HG02852 (cell line): ENCODE data around the gene CSPG5.

Experiments
- ATAC-seq: cut with Tn5 transposase; IDR thresholded peaks from one replicate; pipeline ENCODE4 v1.9.1; 2021; ENCODE audit warnings: mild to moderate bottlenecking, moderate library complexity; ENCODE audit not compliant: unreplicated experiment

Gene CSPG5

GRCh38 chr3:47578691-47579632 is at the start of gene CSPG5:
TSS of gene CSPG5 (minus strand) at chr3:47578865. CDS start at chr3:47578693, 172 bp downstream.
- peak; percentile 64 for ATAC-seq

DNA sequence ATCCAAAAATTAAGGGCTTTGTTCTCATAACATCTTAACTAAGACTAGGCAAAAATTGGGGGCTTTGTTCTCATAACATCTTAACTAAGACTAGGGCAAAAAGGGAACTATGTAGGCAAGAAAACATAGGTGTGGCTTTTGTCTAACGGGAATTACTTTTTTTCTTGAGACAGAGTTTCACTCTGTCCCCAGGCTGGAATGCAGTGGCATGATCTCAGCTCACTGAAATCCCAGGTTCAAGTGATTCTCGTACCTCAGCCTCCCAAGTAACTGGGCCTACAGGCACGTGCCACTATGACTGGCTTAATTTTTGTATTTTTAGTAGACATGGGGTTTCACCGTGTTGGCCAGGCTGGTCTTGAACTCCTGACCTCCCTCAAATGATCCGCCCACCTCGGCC is 49.8 kb upstream of the CSPG5 start:
- no peak for ATAC-seq

DNA sequence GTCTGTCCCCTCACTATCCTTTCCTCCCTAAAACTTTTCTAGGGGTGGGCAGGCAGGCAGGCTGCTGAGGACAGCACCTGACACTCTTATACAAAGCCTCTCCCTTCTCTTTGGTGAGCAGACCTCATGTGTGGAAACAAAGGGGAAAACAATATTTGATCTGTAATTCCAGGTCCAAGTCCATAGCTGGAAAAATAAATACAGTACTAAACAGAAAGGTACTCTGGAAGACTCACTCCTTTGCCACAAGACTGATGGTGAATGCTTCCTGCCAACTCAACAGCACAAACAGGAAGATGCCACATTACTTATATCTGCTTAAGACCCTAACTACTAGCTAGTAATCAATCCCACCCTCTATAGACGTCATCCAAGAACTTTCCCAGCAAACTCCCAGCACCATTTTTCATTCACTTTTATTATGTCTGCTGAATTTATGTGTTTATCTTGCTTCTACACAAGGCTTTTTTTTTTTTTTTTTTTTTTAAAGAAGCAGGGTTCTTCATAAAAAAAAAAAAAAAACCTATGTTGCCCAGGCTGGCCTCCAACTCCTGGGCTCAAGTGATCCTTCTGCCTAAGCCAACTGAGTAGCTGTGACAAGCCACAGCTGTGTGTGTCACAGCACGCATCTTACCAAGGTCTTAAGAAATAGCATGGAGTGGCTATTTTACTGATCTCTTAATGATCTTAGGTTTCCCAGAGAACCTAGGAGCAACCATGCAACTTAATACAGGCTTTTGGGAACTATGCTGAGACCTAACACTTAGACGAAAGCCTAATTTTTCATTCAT is 44.2 kb upstream of the CSPG5 start:
- no peak for ATAC-seq

DNA sequence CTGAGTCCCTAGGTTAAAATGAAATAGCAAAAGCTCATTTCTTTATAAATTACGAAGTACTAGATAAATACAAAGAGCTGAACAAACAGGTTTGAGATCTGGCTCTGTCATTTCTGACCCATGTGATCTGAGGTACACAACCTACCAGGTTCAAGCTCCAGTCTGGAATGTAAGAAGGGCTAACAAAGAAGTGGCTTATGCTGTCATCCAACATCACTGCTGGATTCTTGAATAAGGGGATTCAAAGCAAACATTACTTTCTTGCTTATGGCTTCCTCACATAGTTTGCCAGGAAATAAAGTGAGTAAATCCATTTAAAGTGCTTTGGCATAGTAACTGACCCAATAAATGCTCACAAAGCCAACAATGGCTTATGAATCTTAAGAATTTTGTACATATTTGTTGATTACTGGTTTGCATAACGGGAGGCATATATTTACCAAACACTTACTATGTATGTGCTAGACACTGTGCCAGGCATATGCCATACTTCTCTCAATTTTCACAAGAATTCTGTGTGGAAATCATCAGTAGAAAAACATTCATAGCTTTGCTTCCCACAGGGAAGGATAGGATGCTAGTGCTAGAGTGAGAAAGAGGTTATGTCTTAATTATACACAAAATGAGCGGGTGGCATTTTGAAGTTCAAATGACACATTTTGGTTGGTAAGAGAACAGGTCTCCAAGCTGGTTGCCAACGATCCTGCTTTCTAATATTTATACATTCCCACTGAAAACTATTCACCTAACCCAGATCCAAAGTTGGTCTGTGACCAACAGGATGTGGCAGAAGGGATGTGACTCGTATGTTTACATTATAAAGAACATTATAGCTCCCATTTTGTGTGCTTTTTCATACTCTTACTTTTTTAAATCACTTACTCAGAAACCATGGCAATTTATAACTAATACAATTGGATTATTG is 38.7 kb upstream of the CSPG5 start:
- ATAC-seq: no peak

DNA sequence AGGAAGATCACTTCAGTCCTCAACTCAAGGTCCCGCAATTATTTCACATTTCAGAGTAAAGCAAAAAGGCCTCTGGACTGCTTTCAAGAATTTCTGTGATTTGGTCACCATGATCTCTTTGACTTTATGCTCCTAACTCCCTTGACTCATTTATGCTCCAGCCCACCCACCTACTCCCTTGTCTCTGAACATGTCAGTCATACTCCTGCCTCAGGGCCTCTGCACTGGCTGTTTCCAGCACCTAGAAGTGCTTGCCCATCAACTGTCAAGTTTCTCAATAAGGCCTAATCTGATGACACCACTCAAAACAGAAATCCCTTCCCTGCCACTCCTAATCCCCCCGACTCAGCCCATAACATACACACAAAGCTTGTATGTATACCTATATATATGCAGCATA is 36.1 kb upstream of the CSPG5 start:
- no peak for ATAC-seq

GRCh38 chr3:47613722-47614121 is 35.1 kb upstream of the CSPG5 start:
- ATAC-seq: no peak

- ATAC-seq: no peak
Measured at GRCh38 chr3:47612879-47613278, 34.2 kb upstream of the CSPG5 start.

DNA sequence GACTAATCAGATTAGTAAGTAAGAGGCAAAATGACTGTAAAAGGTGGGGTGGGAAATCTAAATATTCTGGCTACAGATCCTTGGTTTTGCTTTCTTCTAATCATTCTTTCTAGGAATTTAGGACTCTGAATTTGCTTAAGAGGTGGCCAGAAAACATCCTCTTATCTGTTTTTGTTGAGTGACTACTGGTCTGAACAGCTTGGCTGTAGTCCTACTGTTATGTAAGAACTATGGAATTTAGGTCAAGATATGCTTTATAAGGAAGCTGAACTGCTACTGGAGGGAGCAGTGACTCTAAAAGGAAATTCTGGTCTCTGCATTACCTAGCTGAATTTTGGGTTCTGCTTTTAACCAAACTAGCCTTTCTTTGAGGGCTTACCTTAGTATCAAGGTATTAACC is 33.5 kb upstream of the CSPG5 start:
- no peak for ATAC-seq

- ATAC-seq: no peak
Measured at GRCh38 chr3:47611576-47611975, 32.9 kb upstream of the CSPG5 start.

DNA sequence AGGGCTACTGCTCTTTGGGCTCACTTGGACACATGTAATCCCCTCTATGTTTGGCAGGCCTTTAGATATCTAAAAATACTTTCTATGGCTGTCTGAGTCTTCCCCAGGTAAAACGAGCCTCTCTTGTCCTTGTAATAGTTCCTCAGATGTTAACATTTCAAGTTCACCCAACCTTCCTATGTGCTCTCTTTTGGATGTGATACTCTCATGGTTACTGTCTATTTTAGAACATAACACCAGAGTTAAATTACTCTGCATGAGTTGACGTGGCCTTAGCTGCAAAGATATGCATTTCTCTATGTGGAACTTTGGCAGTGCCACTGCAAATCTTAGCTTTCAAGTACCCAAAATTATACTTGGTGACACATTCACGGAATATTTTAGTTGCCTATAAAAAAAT is 31.9 kb upstream of the CSPG5 start:
- no peak for ATAC-seq

DNA sequence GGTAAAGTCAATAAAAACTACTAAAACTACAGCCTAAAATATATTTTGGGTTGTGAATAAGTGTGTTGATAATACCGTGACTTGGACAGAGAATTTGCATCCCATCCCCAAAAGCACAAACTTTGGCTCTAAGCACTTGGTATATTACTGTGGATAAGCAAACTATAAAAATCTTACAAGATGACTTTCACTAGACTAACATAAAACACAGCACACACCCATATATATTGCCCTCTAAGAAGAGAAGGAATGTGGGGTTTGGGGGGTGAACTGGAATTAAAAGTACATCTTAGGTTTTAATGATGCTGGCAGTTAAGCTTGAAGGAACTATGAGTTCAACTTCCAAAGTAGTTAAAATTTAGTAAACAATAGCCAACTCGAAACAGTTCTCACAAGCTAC is 28.7 kb upstream of the CSPG5 start:
- no peak for ATAC-seq

GRCh38 chr3:47606165-47606564 is 27.5 kb upstream of the CSPG5 start:
- no peak for ATAC-seq

GRCh38 chr3:47605652-47606051 is 27.0 kb upstream of the CSPG5 start:
- no peak for ATAC-seq

DNA sequence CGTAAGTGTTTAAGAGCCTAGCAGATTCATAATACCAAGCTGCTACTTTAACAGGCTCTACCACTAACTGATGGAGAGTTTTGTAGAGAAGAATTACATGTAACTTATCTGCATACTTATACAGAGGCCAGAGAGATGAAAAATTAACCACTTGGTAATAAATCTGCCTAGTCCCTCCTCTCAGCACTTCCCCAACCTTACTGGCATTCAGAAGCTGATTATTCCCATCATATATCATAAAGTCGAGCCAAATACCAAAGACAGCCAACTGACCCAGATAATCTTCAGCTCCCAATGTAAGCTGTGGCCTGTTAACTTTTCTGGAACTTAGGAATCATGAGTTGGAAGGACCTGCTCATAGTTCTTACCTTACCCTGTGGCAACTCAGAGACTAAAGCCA is 25.5 kb upstream of the CSPG5 start:
- no peak for ATAC-seq

GRCh38 chr3:47603332-47603731 is 24.7 kb upstream of the CSPG5 start:
- no peak for ATAC-seq

DNA sequence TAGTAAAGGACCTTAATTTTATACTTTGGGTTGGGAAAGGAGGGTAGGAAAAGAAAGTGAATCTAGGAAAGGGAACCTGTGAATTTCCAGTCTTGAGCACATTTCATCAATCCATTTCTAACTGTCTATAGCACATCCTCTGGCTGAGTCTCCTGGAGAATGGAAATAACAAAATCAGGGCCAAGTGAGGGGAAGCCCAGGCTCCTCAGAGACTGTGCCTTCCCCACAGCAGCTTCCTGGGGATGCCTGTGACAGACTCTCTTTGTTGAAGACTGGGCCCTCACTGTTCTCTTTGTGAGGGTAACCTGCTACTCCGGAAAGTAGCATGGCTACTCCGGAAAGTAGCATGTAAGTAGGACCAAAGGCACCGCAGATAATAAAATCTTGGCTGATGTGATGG is 22.6 kb upstream of the CSPG5 start:
- ATAC-seq: no peak

DNA sequence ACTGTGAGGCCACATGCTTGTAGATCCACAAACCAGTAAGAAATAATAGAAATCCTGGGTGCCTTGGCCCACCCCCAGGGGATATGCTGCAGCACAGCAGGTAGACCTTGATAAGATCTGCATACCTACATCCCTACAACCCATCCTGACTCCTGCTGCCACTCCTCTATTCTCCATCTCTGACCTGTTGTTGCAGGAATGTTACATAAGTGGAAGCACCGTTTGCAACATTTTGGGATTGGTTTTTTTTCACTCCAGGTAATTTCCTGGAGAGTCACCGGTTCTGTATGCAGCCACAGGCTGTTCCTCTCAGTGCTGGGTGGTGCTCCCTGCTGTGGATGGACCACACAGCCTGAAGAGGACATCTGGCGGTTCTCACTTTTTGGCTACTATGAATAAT is 16.1 kb upstream of the CSPG5 start:
- ATAC-seq: no peak

- ATAC-seq: no peak
Measured at GRCh38 chr3:47592066-47592795, 13.6 kb upstream of the CSPG5 start.

DNA sequence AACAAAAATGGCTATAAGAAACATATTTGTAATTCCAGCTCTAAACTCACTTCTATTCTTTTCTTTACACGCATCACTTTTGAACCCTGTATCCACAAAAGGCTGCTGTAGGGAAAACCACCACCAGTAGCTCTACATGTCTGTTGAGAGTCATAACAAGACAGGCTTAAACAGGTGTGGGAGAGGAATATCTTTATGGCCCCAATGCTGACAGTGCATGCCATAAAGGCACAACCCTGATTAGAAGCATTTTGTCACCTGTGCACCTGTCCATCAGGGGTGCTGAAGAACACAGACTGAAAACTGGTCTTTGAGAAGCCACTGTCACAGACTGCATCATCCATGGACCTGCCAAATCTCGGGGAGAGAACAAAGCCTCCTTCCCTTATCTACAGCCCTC is 11.6 kb upstream of the CSPG5 start:
- no peak for ATAC-seq

- no peak for ATAC-seq
Measured at GRCh38 chr3:47588587-47588986, 9.9 kb upstream of the CSPG5 start.
